ENCODE results near the gene CRACR2B. TPM values are rescaled to one million over a fixed set of nuclear protein-coding genes. Genes with fewer than 3 reads are reported as not detected.
A peak's percentile ranks its signal among the peaks of the same experiment; 100 is the strongest.

The CRACR2B gene
- total RNA-seq, 1 experiment from 2014 or later = 132 TPM

GRCh38 chr11:812390-812789, 15.3 kb upstream of the CRACR2B start:
- Histone ChIP-seq H3K27ac (ENCODE audit: low read length) (peak overlapping the region; percentile 99; the same call in 1 of the 2 replicates), H3K4me1 (ENCODE audit: control insufficient read depth, insufficient read depth, low read length) (peaks cover 41% of the 10 kb centered on the region), H3K4me3 (ENCODE audit: low read depth in 2 of 2, low read length in 2 of 2) (no peak overlapping the region), H3K27me3 (ENCODE audit: control insufficient read depth, insufficient read depth, low read length) (no peaks in the 10 kb centered on the region), H3K9me3 (ENCODE audit: control insufficient read depth, insufficient read depth, low read depth, low read length) (no peaks in the 10 kb centered on the region), H3K36me3 (ENCODE audit: control insufficient read depth, insufficient read depth, low read length) (peaks cover 24% of the 10 kb centered on the region)
- DNase-seq (ENCODE audit: low read depth, low spot score) (no peak), ATAC-seq (no peak)
- no TSS peak for BruUV-seq (replicated peaks)
- ChIA-PET POLR2A (no interaction called here), CTCF (no interaction called here)
- TF ChIP-seq REST (IDR thresholded peaks at IDR 0.05; ENCODE audit: insufficient read depth in 1 of 2, low read depth in 2 of 2, low read length in 1 of 2) (no peak), POLR2AphosphoS5 (IDR thresholded peaks at IDR 0.05; ENCODE audit: low read depth, low read length) (no peak), TCF7L2 (IDR thresholded peaks at IDR 0.05; ENCODE audit: low read depth, low read length) (no peak), CTCF (IDR thresholded peaks at IDR 0.05) (no peak), SIN3A (IDR thresholded peaks at IDR 0.05; ENCODE audit: borderline replicate concordance, insufficient read depth, low read depth, low read length) (no peak)
- intact Hi-C loops (cut with micrococcal nuclease; ENCODE audit: unreplicated experiment) (no loop called here), in situ Hi-C loops (cut with HindIII; ENCODE audit: low pct_unique_long_range_greater_than_20kb, low sequenced_read_pairs) (no loop called here)

GRCh38 chr11:813072-813455, 14.7 kb upstream of the CRACR2B start:
- peaks cover 37% of the 10 kb centered on the region for H3K4me1 ChIP-seq (ENCODE audit: control insufficient read depth, insufficient read depth, low read length)
- H3K27me3 ChIP-seq (ENCODE audit: control insufficient read depth, insufficient read depth, low read length) = no peaks in the 10 kb centered on the region
- peaks cover 24% of the 10 kb centered on the region for H3K36me3 ChIP-seq (ENCODE audit: control insufficient read depth, insufficient read depth, low read length)
- intact Hi-C loops (cut with micrococcal nuclease; ENCODE audit: unreplicated experiment) = no loop called here
- TF ChIP-seq POLR2AphosphoS5 (IDR thresholded peaks at IDR 0.05; ENCODE audit: low read depth, low read length) (peak; percentile 28), SIN3A (IDR thresholded peaks at IDR 0.05; ENCODE audit: borderline replicate concordance, insufficient read depth, low read depth, low read length) (no peak), CTCF (IDR thresholded peaks at IDR 0.05) (no peak), TCF7L2 (IDR thresholded peaks at IDR 0.05; ENCODE audit: low read depth, low read length) (no peak), REST (IDR thresholded peaks at IDR 0.05; ENCODE audit: insufficient read depth in 1 of 2, low read depth in 2 of 2, low read length in 1 of 2) (no peak)
- CTCF ChIA-PET = no interaction called here
- in situ Hi-C loops (cut with HindIII; ENCODE audit: low pct_unique_long_range_greater_than_20kb, low sequenced_read_pairs) = no loop called here
- no peak overlapping the region for H3K4me3 ChIP-seq (ENCODE audit: low read depth in 2 of 2, low read length in 2 of 2)
- H3K27ac ChIP-seq (ENCODE audit: low read length) = no peak overlapping the region; the same call in 1 of the 2 replicates
- DNase-seq (ENCODE audit: low read depth, low spot score) = no peak
- POLR2A ChIA-PET = no interaction called here
- ATAC-seq = no peak
- BruUV-seq (replicated peaks) = no TSS peak
- no peaks in the 10 kb centered on the region for H3K9me3 ChIP-seq (ENCODE audit: control insufficient read depth, insufficient read depth, low read depth, low read length)

Data from Panc1 (cell line).